IMR-90 (cell line): Measurements from ENCODE around the gene TP53BP2.

Source experiments
- CEBPB ChIP-seq: IDR thresholded peaks from 2 replicates; pipeline ENCODE4 v1.6.1; 2012; ENCODE audit warnings: low read depth, low read length, improper control_type of control experiment
- CHD1 ChIP-seq: IDR thresholded peaks from 2 replicates; pipeline ENCODE4 v1.6.1; 2012; ENCODE audit warnings: low read depth, low read length, improper control_type of control experiment
- FOS ChIP-seq: fragments of 150-350 bp; IDR thresholded peaks from 2 replicates; pipeline ENCODE4 v1.6.1; 2016; ENCODE audit warnings: low read depth, low read length
- MAFK ChIP-seq: IDR thresholded peaks from 2 replicates; pipeline ENCODE4 v1.6.1; 2012; ENCODE audit warnings: low read depth, low read length, improper control_type of control experiment
- MAZ ChIP-seq: IDR thresholded peaks from 2 replicates; pipeline ENCODE4 v1.6.1; 2012; ENCODE audit warnings: low read depth, mild to moderate bottlenecking, low read length, improper control_type of control experiment, moderate library complexity, borderline replicate concordance
- MXI1 ChIP-seq: IDR thresholded peaks from 2 replicates; pipeline ENCODE4 v1.6.1; 2012; ENCODE audit warnings: low read depth, mild to moderate bottlenecking, low read length, moderate library complexity, borderline replicate concordance
- POLR2A ChIP-seq: IDR thresholded peaks from 2 replicates; pipeline ENCODE4 v1.6.1; 2012; ENCODE audit warnings: mild to moderate bottlenecking, low read depth, low read length
- RAD21 ChIP-seq: IDR thresholded peaks from 2 replicates; pipeline ENCODE4 v1.6.1; 2012; ENCODE audit warnings: low read length, improper control_type of control experiment
- RCOR1 ChIP-seq: IDR thresholded peaks from 2 replicates; pipeline ENCODE4 v1.6.1; 2012; ENCODE audit warnings: mild to moderate bottlenecking, low read length, improper control_type of control experiment; ENCODE audit not compliant: insufficient replicate concordance
- RFX5 ChIP-seq: IDR thresholded peaks from 2 replicates; pipeline ENCODE4 v1.8.0; 2012; ENCODE audit warnings: low read depth, mild to moderate bottlenecking, low read length, moderate library complexity
- SMC3 ChIP-seq: fragments of 150-350 bp; IDR thresholded peaks from 2 replicates; pipeline ENCODE4 v1.6.1; 2016; ENCODE audit warnings: low read depth, mild to moderate bottlenecking, antibody characterized with exemption, low read length, moderate library complexity
- TF ChIP-seq, protein P1 (sequence below): conservative IDR thresholded peaks from 2 replicates; pipeline ENCODE4 v1.5.1; 2012; ENCODE audit warnings: mild to moderate bottlenecking, low read depth, low read length, improper control_type of control experiment

DNA sequence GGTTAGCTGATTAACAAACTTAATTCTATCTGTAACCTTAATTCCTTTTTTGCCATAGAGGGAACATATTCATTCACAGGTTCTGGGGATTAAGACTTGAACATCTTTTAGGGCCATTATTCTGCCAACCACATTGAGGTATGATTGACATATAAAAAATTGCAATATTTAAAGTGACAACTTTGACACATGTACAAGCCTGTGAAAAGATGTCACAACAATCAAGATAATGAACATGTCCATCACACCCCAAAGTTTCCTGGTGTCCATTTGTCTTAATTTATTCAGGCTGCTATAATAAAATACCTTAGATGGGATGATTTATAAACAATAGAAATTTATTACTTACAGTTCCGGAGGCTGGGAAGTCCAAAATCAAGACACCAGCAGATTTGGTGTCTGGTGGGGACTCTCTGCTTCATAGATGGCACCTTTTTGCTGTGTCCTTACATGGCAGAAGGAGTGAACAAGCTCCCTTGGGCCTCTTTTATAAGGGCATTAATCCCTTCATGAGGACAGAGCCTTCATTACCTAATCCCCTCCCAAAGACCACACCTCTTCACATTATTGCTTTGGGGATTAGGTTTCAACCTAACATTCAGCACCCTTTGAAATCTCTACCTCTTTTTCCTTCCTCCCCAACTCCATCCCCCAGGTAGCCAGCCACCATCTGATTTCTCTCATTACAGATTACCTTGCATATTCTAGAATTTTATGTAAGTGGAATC, 33.0 kb upstream of the TP53BP2 start:
- TF ChIP-seq, protein P1, sequence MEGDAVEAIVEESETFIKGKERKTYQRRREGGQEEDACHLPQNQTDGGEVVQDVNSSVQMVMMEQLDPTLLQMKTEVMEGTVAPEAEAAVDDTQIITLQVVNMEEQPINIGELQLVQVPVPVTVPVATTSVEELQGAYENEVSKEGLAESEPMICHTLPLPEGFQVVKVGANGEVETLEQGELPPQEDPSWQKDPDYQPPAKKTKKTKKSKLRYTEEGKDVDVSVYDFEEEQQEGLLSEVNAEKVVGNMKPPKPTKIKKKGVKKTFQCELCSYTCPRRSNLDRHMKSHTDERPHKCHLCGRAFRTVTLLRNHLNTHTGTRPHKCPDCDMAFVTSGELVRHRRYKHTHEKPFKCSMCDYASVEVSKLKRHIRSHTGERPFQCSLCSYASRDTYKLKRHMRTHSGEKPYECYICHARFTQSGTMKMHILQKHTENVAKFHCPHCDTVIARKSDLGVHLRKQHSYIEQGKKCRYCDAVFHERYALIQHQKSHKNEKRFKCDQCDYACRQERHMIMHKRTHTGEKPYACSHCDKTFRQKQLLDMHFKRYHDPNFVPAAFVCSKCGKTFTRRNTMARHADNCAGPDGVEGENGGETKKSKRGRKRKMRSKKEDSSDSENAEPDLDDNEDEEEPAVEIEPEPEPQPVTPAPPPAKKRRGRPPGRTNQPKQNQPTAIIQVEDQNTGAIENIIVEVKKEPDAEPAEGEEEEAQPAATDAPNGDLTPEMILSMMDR, result no peak
- TF ChIP-seq FOS, result no peak
- no peak for TF ChIP-seq SMC3
- TF ChIP-seq POLR2A, result no peak
- TF ChIP-seq CEBPB, result no peak
- no peak for TF ChIP-seq RCOR1
- no peak for TF ChIP-seq RAD21
- TF ChIP-seq MAZ, result no peak
- no peak for TF ChIP-seq MXI1
- no peak for TF ChIP-seq RFX5
- no peak for TF ChIP-seq MAFK
- no peak for TF ChIP-seq CHD1
